Activated CD4-positive, CD25-positive, alpha-beta regulatory T cell treated with anti-CD3 and anti-CD28 coated beads, Interleukin-2, amount 50 U/mL, for 16 hours (primary cell): ENCODE data around the gene GPR62.
"Not testable (repeated sequence)": the region's sequence is repeated elsewhere in the genome, so short reads cannot be mapped to it uniquely, and the experiment has no call there.

Experiments
- DNase-seq: peaks from one replicate; pipeline ENCODE4 v3.0.0-alpha.2; 2020; ENCODE audit warnings: low read depth, low spot score

GPR62 gene

DNA sequence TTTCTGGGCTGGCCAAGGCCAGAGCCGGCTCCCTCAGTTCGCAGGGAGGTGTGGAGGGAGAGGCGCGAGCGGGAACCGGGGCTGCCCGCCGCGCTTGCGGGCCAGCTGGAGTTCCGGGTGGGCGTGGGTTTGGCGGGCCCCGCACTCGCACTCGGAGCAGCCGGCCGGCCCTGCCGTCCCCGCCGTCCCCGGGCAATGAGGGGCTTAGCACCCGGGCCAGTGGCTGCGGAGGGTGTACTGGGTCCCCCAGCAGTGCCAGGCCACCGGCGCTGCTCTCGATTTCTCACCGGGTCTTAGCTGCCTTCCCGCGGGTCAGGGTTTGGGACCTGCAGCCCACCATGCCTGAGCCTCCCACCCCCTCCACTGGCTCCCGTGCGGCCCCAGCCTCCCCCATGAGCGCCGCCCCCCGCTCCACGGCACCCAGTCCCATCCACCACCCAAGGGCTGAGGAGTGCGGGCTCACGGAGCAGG lies 35.4 kb downstream of the GPR62 start:
- not testable (repeated sequence) for DNase-seq

GRCh38 chr3:51992017-51992682 lies 37.0 kb downstream of the GPR62 start:
- no peak for DNase-seq

DNA sequence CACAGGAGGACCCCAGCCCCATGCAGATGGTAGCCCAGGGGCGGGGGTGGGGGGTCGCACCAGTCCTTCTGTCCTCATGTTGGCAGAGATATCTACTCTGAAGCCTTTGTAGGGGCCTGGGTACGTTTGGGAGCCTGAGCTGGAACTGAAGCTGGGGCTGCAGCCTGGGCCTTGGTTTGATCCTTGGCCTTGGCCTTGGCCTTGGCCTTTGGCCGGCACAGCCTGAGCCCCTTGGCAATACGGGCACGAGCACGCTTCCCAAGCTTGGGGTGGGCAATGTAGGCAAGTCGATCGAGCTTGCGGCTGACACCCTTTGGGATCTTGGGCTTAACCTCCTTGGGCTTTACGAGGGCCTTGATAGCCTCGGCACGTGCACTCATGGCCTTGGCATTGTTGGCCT lies 38.5 kb downstream of the GPR62 start:
- not testable (repeated sequence) for DNase-seq

GRCh38 chr3:51994530-51994929 lies 39.3 kb downstream of the GPR62 start:
- DNase-seq: no peak

GRCh38 chr3:51995346-51996163 lies 40.4 kb downstream of the GPR62 start, which contains the start of gene RPL29:
TSS of gene RPL29 (minus strand) at chr3:51995895. CDS start at chr3:51995461, 434 bp downstream.
- DNase-seq: peak; percentile 84

GRCh38 chr3:51997172-51997571 lies 42.0 kb downstream of the GPR62 start:
- DNase-seq: no peak

- no peak for DNase-seq
Measured at GRCh38 chr3:51997935-51998596, 42.9 kb downstream of the GPR62 start.

- DNase-seq: no peak
Measured at GRCh38 chr3:51998774-51999173, 43.6 kb downstream of the GPR62 start.

- DNase-seq: no peak
Measured at GRCh38 chr3:51999846-52000245, 44.7 kb downstream of the GPR62 start.

DNA sequence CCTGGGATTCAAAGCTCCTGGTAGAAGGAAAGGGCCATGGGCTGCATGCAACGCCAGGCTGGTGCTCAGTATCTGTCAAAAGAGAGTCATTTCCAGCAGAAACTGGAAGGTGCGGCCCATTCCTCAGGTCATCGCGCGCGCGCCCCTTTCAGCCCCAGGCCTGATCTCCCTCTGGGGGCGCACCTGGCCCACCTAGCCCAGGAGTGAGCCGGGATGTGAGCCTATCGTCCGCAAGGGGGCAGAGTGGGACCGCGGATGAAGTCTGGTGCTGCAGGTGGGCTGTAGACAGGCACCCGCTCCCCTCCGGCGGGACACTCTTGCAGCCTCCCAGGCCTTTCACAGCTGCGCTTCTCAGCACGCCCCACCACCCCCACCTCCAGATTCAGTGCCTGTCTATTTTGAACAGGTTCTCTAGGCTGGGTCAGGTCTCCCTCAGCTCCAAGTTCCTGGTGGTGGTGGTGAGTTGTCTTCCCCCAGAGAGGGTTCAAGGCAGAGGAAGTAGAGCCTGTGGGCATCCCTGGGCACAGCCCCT lies 46.3 kb downstream of the GPR62 start:
- peak; percentile 66 for DNase-seq

DNA sequence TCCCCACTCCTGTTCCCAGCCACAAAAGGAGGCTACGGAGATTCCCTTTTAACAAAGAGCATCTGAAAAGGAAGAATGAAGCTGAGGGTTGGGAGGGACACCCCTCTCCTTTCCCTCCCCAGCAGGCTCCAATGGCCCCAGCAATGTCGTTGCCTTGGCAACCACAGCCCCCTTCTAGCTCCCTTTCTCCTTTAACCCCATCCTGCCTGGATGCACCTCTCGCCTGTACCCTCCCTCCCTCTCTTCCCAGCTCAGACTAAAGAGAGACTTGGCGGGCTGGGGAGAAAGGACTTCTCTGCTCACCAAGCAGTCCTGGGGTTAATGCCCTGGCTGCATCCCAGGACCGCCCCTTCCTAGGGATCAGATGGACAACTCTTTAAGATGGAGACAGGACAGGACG lies 47.6 kb downstream of the GPR62 start:
- DNase-seq: no peak

DNA sequence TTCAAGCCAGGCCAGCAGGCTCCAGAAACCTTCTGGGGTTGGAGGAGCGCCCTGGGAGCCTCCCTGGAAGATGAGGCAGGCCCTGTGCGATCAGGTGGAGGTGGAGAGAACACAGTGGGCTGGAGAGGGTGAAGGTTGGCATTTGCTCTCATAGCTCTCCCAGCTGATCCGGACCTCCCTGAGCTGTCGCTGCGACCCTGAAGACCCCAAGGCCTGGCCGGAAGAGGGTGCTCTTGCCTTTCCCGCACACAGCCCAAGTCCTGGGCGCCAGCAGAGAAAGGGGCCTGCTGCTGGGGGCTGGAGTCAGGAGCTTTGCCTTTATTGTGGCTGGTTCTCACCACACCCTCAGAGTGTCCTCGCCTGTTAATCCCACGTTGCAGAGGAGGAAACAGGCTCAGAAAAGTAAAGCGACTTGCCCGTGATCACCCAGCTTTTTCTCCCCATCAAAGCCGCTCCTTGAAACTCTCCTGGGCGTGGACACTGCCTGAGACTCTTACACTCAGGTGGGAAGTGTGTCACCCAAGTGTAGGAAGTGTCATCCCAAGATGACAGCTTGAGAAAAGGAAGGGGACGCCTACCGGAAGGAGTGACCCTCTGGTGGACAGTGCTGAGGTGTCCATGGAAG lies 49.1 kb downstream of the GPR62 start:
- DNase-seq: no peak

DNA sequence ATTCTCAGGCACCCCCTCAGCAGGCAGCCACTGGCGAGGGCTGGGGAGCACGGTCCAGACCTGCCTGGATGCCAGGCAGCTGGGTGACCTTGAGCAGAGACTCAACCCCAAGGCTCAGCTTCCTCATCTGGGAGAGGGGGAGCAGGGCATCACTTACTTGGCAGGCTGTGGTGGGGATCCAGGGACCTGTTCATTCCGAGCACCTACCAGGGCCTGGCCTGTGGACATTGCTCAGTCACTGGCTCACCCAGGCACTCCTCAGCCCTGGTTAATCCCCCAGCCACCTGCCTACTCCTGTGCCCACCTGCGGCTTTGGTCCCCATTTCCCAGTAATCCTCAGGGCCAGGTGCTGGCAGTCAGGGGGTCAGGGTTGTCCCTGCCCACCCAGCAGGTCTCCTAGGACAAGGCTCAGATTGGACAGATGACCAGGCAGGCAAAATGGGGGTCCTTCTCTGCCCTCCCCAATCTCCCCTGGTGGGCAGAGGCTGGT lies 49.8 kb downstream of the GPR62 start:
- DNase-seq: no peak

DNA sequence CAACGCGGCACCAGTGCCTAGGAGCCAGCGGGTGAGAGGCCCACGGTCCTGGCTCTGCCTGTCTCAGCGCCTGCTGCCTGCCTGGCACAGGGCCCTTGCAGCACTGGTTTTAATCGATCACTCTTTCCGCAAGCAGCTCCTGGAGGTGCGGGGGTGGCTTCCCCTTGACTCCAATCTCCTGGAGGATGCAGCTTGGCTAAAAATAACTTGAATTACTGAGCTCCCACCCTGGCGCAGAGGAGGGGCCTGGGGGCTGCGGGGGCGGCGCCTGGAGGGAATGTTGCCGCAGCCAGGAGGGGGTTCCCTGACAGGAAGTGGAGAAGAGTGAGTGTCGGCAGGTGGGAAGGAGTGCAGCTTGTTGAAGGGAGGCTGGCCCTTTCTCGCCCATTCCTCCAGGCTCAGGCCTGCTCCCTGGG lies 50.4 kb downstream of the GPR62 start:
- DNase-seq: no peak

- DNase-seq: no peak
Measured at GRCh38 chr3:52006017-52006819, 51.0 kb downstream of the GPR62 start.

DNA sequence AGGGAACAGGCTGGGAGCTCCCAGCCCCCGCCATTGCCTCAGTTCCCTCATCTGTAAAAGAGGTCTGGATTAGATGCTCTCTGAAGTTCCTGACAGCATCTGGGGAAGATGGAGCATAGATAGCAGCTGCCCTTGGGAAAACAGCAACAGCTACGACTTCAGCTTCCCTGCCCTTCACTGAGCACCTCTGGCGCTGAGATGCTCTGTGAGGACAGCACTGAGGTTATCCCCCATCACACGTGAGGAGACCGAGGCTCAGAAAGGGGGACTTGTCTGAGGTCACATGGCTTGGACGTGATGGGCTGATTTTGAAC lies 51.6 kb downstream of the GPR62 start:
- DNase-seq: no peak
